ENCODE data around the gene LIN7A.
A peak's percentile ranks its signal among the peaks of the same experiment; 100 is the strongest.

DNA sequence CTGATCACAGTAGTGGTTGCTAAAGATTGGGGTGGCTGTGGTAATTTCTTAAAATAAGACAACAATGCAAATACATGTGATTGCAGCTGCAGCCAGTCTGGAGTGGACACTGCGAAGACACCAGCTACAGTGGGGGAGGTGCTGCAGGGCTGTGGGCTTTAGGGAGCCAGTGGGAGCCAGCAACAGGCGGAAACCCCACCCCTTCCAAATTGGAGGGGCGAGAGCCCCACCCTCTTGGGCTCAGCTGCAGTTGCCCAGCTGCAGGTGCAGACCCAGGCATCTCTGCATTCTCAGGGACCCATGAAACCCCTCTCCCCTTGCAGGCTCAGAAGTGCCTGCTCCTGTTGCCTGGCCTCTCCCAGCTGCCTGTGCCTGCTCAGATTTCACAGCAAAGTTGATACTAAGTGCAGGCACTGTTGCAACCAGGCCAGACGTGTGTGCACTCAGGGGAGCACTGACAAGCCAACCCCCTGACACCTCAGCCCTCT is 116.2 kb downstream of the LIN7A start:
- TF ChIP-seq SP1 (IDR thresholded peaks at IDR 0.05; ENCODE audit: low read depth, low read length): no peak
- TF ChIP-seq, protein P1, sequence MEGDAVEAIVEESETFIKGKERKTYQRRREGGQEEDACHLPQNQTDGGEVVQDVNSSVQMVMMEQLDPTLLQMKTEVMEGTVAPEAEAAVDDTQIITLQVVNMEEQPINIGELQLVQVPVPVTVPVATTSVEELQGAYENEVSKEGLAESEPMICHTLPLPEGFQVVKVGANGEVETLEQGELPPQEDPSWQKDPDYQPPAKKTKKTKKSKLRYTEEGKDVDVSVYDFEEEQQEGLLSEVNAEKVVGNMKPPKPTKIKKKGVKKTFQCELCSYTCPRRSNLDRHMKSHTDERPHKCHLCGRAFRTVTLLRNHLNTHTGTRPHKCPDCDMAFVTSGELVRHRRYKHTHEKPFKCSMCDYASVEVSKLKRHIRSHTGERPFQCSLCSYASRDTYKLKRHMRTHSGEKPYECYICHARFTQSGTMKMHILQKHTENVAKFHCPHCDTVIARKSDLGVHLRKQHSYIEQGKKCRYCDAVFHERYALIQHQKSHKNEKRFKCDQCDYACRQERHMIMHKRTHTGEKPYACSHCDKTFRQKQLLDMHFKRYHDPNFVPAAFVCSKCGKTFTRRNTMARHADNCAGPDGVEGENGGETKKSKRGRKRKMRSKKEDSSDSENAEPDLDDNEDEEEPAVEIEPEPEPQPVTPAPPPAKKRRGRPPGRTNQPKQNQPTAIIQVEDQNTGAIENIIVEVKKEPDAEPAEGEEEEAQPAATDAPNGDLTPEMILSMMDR (IDR thresholded peaks at IDR 0.05; ENCODE audit: control extremely low read depth in 1 of 3, insufficient read depth in 1 of 3, low read depth in 1 of 3, low read length in 3 of 3): no peak
- no peak for TF ChIP-seq FOSL1 (IDR thresholded peaks at IDR 0.05; ENCODE audit: insufficient read depth, low read depth, low read length)
- 0 out of 2 replicates have a peak, but pooled peaks have one; percentile 50 for TF ChIP-seq TCF12 (IDR thresholded peaks at IDR 0.05; ENCODE audit: low read depth, low read length)
- no peak for TF ChIP-seq HDAC2 (IDR thresholded peaks at IDR 0.05; ENCODE audit: borderline replicate concordance in 1 of 2, low read depth in 2 of 2, low read length in 2 of 2)
- no peak for TF ChIP-seq POLR2A (IDR thresholded peaks at IDR 0.05; ENCODE audit: control extremely low read depth in 1 of 2, low read depth in 2 of 2, low read length in 2 of 2)
- TF ChIP-seq, protein P2, sequence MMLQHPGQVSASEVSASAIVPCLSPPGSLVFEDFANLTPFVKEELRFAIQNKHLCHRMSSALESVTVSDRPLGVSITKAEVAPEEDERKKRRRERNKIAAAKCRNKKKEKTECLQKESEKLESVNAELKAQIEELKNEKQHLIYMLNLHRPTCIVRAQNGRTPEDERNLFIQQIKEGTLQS (IDR thresholded peaks at IDR 0.05; ENCODE audit: insufficient read depth, low read depth, low read length): no peak
- no peak for TF ChIP-seq ZNF274 (IDR thresholded peaks at IDR 0.05; ENCODE audit: borderline replicate concordance, extremely low read depth, low read length)
- TF ChIP-seq, protein P3, sequence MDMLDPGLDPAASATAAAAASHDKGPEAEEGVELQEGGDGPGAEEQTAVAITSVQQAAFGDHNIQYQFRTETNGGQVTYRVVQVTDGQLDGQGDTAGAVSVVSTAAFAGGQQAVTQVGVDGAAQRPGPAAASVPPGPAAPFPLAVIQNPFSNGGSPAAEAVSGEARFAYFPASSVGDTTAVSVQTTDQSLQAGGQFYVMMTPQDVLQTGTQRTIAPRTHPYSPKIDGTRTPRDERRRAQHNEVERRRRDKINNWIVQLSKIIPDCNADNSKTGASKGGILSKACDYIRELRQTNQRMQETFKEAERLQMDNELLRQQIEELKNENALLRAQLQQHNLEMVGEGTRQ (IDR thresholded peaks at IDR 0.05; ENCODE audit: low read length): no peak
- TF ChIP-seq JUND (IDR thresholded peaks at IDR 0.05; ENCODE audit: low read length): no peak
- TF ChIP-seq TAF1 (IDR thresholded peaks at IDR 0.05; ENCODE audit: low read depth, low read length): no peak
- TF ChIP-seq, protein P4, sequence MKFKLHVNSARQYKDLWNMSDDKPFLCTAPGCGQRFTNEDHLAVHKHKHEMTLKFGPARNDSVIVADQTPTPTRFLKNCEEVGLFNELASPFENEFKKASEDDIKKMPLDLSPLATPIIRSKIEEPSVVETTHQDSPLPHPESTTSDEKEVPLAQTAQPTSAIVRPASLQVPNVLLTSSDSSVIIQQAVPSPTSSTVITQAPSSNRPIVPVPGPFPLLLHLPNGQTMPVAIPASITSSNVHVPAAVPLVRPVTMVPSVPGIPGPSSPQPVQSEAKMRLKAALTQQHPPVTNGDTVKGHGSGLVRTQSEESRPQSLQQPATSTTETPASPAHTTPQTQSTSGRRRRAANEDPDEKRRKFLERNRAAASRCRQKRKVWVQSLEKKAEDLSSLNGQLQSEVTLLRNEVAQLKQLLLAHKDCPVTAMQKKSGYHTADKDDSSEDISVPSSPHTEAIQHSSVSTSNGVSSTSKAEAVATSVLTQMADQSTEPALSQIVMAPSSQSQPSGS (IDR thresholded peaks at IDR 0.05; ENCODE audit: low read length): no peak
